GM19395 (cell line): ENCODE data around the gene CALCOCO1.
"Not testable (repeated sequence)": the region's sequence is repeated elsewhere in the genome, so short reads cannot be mapped to it uniquely, and the experiment has no call there.

ENCODE experiments used
- ATAC-seq: cut with Tn5 transposase; IDR thresholded peaks from one replicate; pipeline ENCODE4 v1.9.1; 2021; ENCODE audit warnings: mild to moderate bottlenecking, moderate library complexity; ENCODE audit not compliant: unreplicated experiment

Gene CALCOCO1

GRCh38 chr12:53727310-53728041 lies at the start of gene CALCOCO1:
Gene CALCOCO1 (minus strand): TSS chr12:53727452. CDS start chr12:53725242, 2,210 bp downstream.
- peak; percentile 98 for ATAC-seq

GRCh38 chr12:53776872-53777271 lies 49.6 kb upstream of the CALCOCO1 start:
- ATAC-seq = no peak

GRCh38 chr12:53775478-53776145 lies 48.4 kb upstream of the CALCOCO1 start:
- ATAC-seq = no peak

- ATAC-seq = no peak
Observed at GRCh38 chr12:53770281-53770680, 43.0 kb upstream of the CALCOCO1 start.

GRCh38 chr12:53768976-53769375 lies 41.7 kb upstream of the CALCOCO1 start:
- no peak for ATAC-seq

GRCh38 chr12:53766881-53767280 lies 39.6 kb upstream of the CALCOCO1 start:
- no peak for ATAC-seq

GRCh38 chr12:53765891-53766290 lies 38.6 kb upstream of the CALCOCO1 start:
- no peak for ATAC-seq

- ATAC-seq = no peak
Observed at GRCh38 chr12:53764615-53765014, 37.4 kb upstream of the CALCOCO1 start.

- ATAC-seq = not testable (repeated sequence)
Observed at GRCh38 chr12:53762793-53763192, 35.5 kb upstream of the CALCOCO1 start.

GRCh38 chr12:53761306-53761705 lies 34.1 kb upstream of the CALCOCO1 start:
- ATAC-seq = no peak

- no peak for ATAC-seq
Observed at GRCh38 chr12:53759261-53759660, 32.0 kb upstream of the CALCOCO1 start.

- no peak for ATAC-seq
Observed at GRCh38 chr12:53758730-53759103, 31.5 kb upstream of the CALCOCO1 start.

- ATAC-seq = no peak
Observed at GRCh38 chr12:53758081-53758729, 31.0 kb upstream of the CALCOCO1 start.

- peak; percentile 67 for ATAC-seq
Observed at GRCh38 chr12:53757101-53757770, 30.0 kb upstream of the CALCOCO1 start.

GRCh38 chr12:53756300-53757100 lies 29.2 kb upstream of the CALCOCO1 start:
- ATAC-seq = no peak

GRCh38 chr12:53755893-53756292 lies 28.6 kb upstream of the CALCOCO1 start:
- ATAC-seq = no peak

GRCh38 chr12:53755451-53755891 lies 28.2 kb upstream of the CALCOCO1 start:
- no peak for ATAC-seq

GRCh38 chr12:53754633-53755264 lies 27.5 kb upstream of the CALCOCO1 start:
- no peak for ATAC-seq

- ATAC-seq = no peak
Observed at GRCh38 chr12:53754188-53754585, 26.9 kb upstream of the CALCOCO1 start.

- no peak for ATAC-seq
Observed at GRCh38 chr12:53752621-53753020, 25.4 kb upstream of the CALCOCO1 start.
